Stomach smooth muscle (tissue), 2 donors: ENCODE data around the gene BAX.
A peak's percentile ranks its signal among the peaks of the same experiment; 100 is the strongest.
"Not testable (repeated sequence)": the region's sequence is repeated elsewhere in the genome, so short reads cannot be mapped to it uniquely, and the experiment has no call there.

ENCODE experiments used
- H3K27ac ChIP-seq: one replicate; pipeline ENCODE4 v1.7.0; 2013; ENCODE audit warnings: mild to moderate bottlenecking, low read length, inconsistent platforms
- H3K27me3 ChIP-seq, 2 donors: one replicate each; pipeline ENCODE4 v1.7.0; 2013; ENCODE audit warnings: low read length in 2 of 2; ENCODE audit not compliant: insufficient read depth in 2 of 2, control insufficient read depth in 1 of 2
- H3K36me3 ChIP-seq, 2 donors: one replicate each; pipeline ENCODE4 v1.7.0; 2013; ENCODE audit warnings: low read length in 2 of 2; ENCODE audit not compliant: control insufficient read depth in 2 of 2, insufficient read depth in 2 of 2
- H3K4me1 ChIP-seq: one replicate; pipeline ENCODE4 v1.7.0; 2013; ENCODE audit warnings: low read length; ENCODE audit not compliant: control insufficient read depth, insufficient read depth
- H3K4me3 ChIP-seq, 2 donors: one replicate each; pipeline ENCODE4 v1.7.0; 2013; ENCODE audit warnings: low read length in 2 of 2
- H3K9ac ChIP-seq, 2 donors: one replicate each; pipeline ENCODE4 v1.7.0; 2013; ENCODE audit warnings: low read length in 2 of 2, mild to moderate bottlenecking in 1 of 2
- H3K9me3 ChIP-seq, 2 donors: one replicate each; pipeline ENCODE4 v1.7.0; 2013; ENCODE audit warnings: low read length in 2 of 2; ENCODE audit not compliant: control insufficient read depth in 2 of 2
- donor health status: healthy.
- donor health status: Pancreatic carcinoma.

Gene BAX

DNA sequence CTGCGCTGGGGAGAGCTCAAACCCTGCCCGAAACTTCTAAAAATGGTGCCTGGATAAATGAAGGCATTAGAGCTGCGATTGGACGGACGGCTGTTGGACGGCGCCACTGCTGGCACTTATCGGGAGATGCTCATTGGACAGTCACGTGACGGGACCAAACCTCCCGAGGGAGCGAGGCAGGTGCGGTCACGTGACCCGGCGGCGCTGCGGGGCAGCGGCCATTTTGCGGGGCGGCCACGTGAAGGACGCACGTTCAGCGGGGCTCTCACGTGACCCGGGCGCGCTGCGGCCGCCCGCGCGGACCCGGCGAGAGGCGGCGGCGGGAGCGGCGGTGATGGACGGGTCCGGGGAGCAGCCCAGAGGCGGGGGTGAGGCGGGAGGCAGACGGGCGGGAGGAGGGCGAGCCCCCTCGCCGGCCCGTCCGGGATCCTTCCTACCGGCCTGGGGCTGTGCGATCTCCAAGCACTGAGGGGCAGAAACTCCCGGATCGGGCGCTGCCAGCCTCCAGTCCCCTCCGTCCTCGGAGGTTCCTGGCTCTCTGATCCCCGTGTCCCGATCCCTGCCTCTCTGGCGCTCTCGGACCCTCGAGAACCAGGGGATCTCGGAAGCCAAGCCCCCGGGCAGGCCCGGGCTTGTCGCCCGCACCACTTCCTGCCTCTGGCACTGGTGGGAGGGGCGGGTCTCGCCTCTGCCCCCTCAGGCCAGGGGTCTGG, at the start of gene BAX:
Gene BAX, plus strand, starts transcription at position 281 of the 713 bp plus-strand sequence. Its CDS starts 54 bp downstream, at position 335.
- Histone ChIP-seq H3K36me3 (peaks cover 0 to 4% of the 10 kb centered on the region in 2 donors), H3K27ac (peak within 1 kb of the TSS; percentile 74), H3K4me3 (peak within 1 kb of the TSS; percentile 87 to 93), H3K27me3 (no peaks in the 10 kb centered on the region), H3K9ac (peak within 1 kb of the TSS; percentile 88 to 95), H3K4me1 (peaks cover 18% of the 10 kb centered on the region), H3K9me3 (no peaks in the 10 kb centered on the region)

DNA sequence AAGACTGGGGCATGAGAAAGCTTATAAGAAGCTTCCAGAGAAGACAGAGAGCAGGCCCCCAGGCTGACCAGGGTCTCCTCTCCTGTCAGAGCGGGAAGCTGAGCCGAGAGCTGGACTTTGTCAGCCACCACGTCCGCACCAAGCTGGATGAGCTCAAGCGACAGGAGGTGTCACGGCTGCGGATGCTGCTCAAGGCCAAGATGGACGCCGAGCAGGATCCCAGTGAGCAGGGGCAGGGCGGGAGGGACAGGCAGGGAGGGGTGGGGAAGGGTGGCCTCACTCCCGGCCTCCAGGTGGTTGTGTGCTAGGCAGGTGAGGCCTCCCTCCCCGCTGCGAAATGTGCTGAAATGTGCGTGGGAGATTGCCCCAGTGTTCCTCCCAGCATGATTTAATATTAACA, 49.0 kb upstream of the BAX start:
- H3K9ac ChIP-seq, result no peak overlapping the region
- H3K4me1 ChIP-seq, result peaks cover 14% of the 10 kb centered on the region
- H3K4me3 ChIP-seq, result no peak overlapping the region
- no peaks in the 10 kb centered on the region for H3K9me3 ChIP-seq
- peaks cover 19% of the 10 kb centered on the region in 2 donors for H3K36me3 ChIP-seq
- no peaks in the 10 kb centered on the region for H3K27me3 ChIP-seq
- no peak overlapping the region for H3K27ac ChIP-seq

DNA sequence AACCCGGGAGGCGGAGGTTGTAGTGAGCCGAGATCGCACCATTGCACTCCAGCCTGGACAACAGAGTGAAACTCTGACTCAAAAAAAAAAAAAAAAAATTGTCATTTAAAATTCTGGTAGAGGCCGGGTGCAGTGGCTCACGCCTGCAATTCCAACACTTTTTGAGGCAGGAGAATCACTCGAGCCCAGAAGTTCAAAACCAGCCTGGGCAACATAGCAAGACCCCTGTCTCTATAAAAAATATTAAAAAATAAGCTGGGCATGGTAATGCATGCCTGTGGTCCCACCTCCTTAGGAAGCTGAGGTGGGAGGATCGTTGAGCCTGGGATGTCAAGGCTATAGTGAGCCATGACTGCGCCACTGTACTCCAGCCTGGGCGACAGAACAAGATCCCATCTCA, 48.4 kb upstream of the BAX start:
- H3K4me1 ChIP-seq, result peaks cover 8% of the 10 kb centered on the region
- H3K27me3 ChIP-seq, result no peaks in the 10 kb centered on the region
- peaks cover 24 to 25% of the 10 kb centered on the region in 2 donors for H3K36me3 ChIP-seq
- H3K4me3 ChIP-seq, result no peak overlapping the region
- no peaks in the 10 kb centered on the region for H3K9me3 ChIP-seq
- no peak overlapping the region for H3K9ac ChIP-seq
- no peak overlapping the region for H3K27ac ChIP-seq

DNA sequence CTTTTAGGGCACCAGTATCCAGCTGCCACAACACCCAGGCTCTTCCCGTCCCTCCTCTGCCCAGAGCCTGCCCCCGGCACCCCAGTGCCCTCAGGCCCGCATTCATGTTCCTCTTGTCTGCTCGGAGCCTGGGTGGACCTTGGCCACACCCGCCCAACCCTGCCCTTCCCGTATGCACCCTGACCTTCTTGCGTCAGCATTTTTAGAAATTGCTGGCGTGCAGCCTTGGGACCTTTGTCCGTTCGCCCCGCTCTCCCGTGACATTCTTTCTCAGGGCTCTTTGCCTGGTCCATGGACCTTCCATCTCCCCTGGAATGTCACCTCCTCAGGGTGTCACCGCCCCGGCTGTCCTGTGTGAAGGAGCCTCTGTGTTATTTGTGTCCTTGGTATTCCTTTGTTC, 47.0 kb upstream of the BAX start:
- Histone ChIP-seq H3K4me1 (no peaks in the 10 kb centered on the region), H3K36me3 (peaks cover 30 to 35% of the 10 kb centered on the region in 2 donors), H3K4me3 (no peak overlapping the region), H3K9me3 (no peaks in the 10 kb centered on the region), H3K9ac (no peak overlapping the region), H3K27ac (no peak overlapping the region), H3K27me3 (no peaks in the 10 kb centered on the region)

DNA sequence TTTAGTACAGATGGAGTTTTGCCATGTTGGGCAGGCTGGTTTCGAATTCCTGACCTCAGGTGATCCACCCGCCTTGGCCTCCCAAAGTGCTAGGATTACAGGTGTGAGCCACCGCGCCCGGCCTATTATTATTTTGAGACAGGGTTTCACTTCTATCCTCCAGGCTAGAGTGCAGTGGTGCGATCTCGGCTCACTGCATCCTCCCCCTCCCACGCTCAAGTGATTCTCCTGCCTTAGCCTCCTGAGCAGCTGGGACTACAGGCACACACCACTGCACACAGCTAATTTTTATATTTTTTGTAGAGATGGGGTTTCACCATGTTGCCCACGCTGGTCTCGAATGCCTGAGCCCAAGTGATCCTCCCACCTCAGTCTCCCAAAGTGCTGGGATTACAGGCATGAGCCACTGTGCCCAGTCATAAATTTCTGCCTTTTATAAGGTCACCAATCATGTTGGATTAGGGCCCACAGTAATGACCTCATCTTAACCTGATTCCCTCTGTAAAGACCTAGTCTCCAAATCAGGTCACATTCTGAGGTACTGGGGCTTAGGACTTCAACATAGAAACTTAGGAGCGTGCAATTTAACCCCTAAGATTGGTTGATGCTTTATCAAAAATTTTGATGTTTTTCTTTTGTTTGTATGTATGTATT, 45.1 kb upstream of the BAX start:
- not testable (repeated sequence) for H3K27me3 ChIP-seq, H3K4me3 ChIP-seq, H3K27ac ChIP-seq, H3K9me3 ChIP-seq, H3K4me1 ChIP-seq, H3K9ac ChIP-seq
- peaks cover 46 to 47% of the 10 kb centered on the region in 2 donors for H3K36me3 ChIP-seq

DNA sequence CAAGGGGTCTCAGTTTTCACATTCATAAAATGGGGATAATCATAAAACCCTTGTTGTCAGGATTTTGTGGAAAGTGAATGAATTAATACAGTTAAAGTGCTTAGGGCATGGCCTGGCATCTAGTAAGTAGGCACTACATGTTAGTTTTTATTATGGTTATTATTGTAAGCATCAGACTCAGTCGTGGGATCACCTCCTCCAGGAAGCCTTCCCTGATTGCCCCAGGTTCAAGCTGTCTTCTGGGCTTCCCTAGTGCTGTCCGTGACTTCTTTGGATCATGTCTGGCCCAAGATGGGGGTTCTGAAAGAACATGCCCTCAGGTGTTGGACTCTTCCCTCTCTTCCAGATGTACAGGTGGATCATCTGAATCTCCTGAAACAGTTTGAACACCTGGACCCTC, 43.9 kb upstream of the BAX start:
- no peaks in the 10 kb centered on the region for H3K4me1 ChIP-seq
- peaks cover 41 to 45% of the 10 kb centered on the region in 2 donors for H3K36me3 ChIP-seq
- H3K27me3 ChIP-seq, result no peaks in the 10 kb centered on the region
- no peak overlapping the region for H3K4me3 ChIP-seq
- no peaks in the 10 kb centered on the region for H3K9me3 ChIP-seq
- H3K27ac ChIP-seq, result no peak overlapping the region
- no peak overlapping the region for H3K9ac ChIP-seq

DNA sequence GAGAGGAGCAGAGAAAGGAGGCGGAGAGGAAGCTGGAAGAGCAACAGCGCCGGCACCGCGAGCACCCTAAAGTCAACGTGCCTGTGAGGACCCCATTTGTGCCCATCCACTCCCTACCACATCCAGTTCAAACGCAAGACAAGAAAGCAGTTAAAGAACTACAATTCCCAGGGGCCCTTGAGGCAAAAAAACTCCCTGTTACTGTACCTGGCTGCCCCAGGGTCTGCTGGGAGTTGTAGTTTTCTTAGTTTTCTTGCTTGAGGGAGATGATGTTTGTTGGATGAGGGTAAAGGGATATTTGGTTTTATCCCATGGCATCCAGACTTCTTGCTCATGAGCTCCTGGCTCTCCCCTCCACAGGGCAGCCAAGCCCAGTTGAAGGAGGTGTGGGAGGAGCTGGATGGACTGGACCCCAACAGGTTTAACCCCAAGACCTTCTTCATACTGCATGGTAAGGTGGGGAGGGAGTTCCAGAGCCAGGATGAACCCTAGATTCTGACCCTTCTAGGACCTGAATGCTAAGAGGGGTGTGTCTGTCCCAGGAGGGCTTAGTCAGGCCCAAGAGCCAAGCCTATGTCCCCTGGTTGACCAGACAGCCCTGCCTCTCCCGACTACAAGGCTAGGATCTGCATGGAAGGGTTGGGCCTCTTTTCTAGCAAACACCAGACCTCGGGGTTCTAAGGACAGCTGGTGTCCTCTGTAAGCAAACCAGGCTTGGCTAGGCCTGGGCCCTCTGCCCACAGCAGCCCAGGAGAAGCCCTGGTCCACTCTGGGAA, 41.4 kb upstream of the BAX start:
- no peak overlapping the region for H3K27ac ChIP-seq
- no peaks in the 10 kb centered on the region for H3K27me3 ChIP-seq
- no peaks in the 10 kb centered on the region for H3K9me3 ChIP-seq
- no peak overlapping the region for H3K4me3 ChIP-seq
- no peak overlapping the region for H3K9ac ChIP-seq
- H3K36me3 ChIP-seq, result peaks cover 44 to 48% of the 10 kb centered on the region in 2 donors
- H3K4me1 ChIP-seq, result no peaks in the 10 kb centered on the region

DNA sequence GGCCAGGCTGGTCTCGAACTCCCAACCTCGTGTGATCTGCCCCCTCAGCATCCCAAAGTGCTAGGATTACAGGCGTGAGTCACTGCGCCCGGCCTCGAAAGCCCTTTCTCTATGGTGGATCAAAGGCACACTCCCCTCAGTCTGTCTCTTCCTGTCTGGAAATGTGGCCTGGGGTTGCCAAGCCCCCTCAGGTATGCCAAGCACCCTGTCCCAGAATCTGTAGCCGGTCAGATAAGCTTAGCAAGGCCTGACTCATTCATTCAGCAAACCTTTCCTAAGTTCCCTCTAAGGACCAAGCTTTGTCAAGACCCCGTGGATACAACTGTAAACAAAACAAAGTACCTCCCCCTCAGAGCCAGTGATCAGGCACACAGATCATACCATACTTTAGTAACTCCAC, 40.5 kb upstream of the BAX start:
- no peaks in the 10 kb centered on the region for H3K9me3 ChIP-seq
- no peaks in the 10 kb centered on the region for H3K4me1 ChIP-seq
- no peak overlapping the region for H3K4me3 ChIP-seq
- no peaks in the 10 kb centered on the region for H3K27me3 ChIP-seq
- peaks cover 46 to 56% of the 10 kb centered on the region in 2 donors for H3K36me3 ChIP-seq
- no peak overlapping the region for H3K27ac ChIP-seq
- no peak overlapping the region for H3K9ac ChIP-seq

DNA sequence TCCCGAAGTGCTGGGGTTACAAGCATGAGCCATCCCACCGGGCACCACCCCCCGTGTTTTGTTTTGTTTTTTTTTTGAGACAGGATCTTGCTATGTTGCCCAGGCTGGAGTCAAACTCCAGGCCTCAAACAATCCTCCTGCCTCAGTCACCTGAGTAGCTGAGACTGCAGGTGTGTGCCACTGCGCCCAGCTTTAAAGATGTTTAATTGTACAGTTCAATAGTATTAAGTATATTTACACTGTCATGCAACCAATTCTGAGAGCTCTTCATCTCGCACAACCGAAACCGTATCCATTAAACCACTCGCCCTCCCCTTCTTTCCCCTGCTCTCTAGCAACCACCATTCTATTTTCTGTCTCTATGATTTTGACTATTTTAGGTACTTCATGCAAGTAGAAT, 38.9 kb upstream of the BAX start:
- no peaks in the 10 kb centered on the region for H3K4me1 ChIP-seq
- no peak overlapping the region for H3K9ac ChIP-seq
- no peaks in the 10 kb centered on the region for H3K9me3 ChIP-seq
- H3K27ac ChIP-seq, result no peak overlapping the region
- H3K4me3 ChIP-seq, result no peak overlapping the region
- H3K36me3 ChIP-seq, result peaks cover 42 to 54% of the 10 kb centered on the region in 2 donors
- H3K27me3 ChIP-seq, result no peaks in the 10 kb centered on the region

DNA sequence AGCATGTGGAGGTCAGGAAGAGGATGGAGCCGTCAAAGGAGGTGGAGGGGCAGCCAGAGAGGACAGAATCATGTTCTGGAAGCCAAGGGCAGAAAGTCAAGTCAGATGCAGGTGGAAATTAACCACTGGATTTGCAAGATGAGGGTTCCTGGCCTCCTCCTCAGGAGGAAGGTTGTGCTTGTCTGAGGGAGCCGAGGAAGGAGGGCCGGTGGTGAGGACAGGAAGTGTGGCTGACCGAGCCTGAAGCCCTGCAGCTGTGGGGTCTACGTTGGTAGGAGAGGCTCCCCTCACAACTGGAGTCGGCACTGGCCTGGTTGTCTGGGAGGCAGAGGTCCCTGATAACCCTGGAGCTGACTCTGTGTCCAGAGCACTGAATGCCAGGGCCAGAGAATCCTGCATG, 36.6 kb upstream of the BAX start:
- Histone ChIP-seq H3K36me3 (peaks cover 31 to 46% of the 10 kb centered on the region in 2 donors), H3K4me3 (no peak overlapping the region), H3K9me3 (no peaks in the 10 kb centered on the region), H3K27me3 (no peaks in the 10 kb centered on the region), H3K4me1 (no peaks in the 10 kb centered on the region), H3K9ac (no peak overlapping the region), H3K27ac (no peak overlapping the region)
